CD4-positive, alpha-beta memory T cell (primary cell): Measurements from ENCODE around the gene BEND5. TPM values are rescaled to one million over a fixed set of nuclear protein-coding genes. Genes with fewer than 3 reads are reported as not detected.

Experiments used
- CTCF ChIA-PET: fragments of 350-600 bp; sonication (Branson Sonifier 250); formaldehyde crosslinking; loops from one replicate; lab custom pipeline; 2021; ENCODE audit warnings: inconsistent platforms; ENCODE audit not compliant: partially characterized antibody; lab: Charles Lee
- POLR2A ChIA-PET: fragments of 350-600 bp; sonication (Branson Sonifier 250); formaldehyde crosslinking; loops from one replicate; lab custom pipeline; 2021; ENCODE audit not compliant: partially characterized antibody; lab: Charles Lee
- DNase-seq, 5 donors: peaks; one replicate each; pipeline versions ENCODE4 v3.0.0 to v3.0.0-alpha.2; 2020 to 2022; ENCODE audit warnings: mixed read lengths in 1 of 5
- H3K27ac ChIP-seq: one replicate; pipeline ENCODE4 v1.7.0; 2013; ENCODE audit warnings: low read depth, low read length
- H3K27me3 ChIP-seq: 2 replicates; pipeline ENCODE4 v1.7.0; 2013; ENCODE audit warnings: mild to moderate bottlenecking, low read length, moderate library complexity; ENCODE audit not compliant: insufficient read depth
- H3K36me3 ChIP-seq: 2 replicates; pipeline ENCODE4 v1.7.0; 2013; ENCODE audit warnings: mild to moderate bottlenecking, low read length, moderate library complexity; ENCODE audit not compliant: insufficient read depth
- H3K4me1 ChIP-seq: 2 replicates; pipeline ENCODE4 v1.7.0; 2013; ENCODE audit warnings: mild to moderate bottlenecking, low read length, moderate library complexity; ENCODE audit not compliant: insufficient read depth
- H3K4me3 ChIP-seq, 2 donors: one replicate each; pipeline ENCODE4 v1.7.0; 2013; ENCODE audit warnings: low read length in 2 of 2, mild to moderate bottlenecking in 1 of 2
- H3K9me3 ChIP-seq, 2 donors: one replicate each; pipeline ENCODE4 v1.7.0; 2013; ENCODE audit warnings: low read length in 2 of 2, control low read depth in 1 of 2; ENCODE audit not compliant: control insufficient read depth in 1 of 2
- H3K27ac Mint-ChIP-seq, 7 donors: one replicate each; pipeline ENCODE4 v1.8.0; 2020 to 2021; ENCODE audit warnings: mixed read lengths in 7 of 7, mild to moderate bottlenecking in 6 of 7, inconsistent platforms in 3 of 7, moderate library complexity in 3 of 7
- H3K27me3 Mint-ChIP-seq, 2 donors: one replicate each; pipeline ENCODE4 v1.8.0; 2020 to 2021; ENCODE audit warnings: mixed read lengths in 2 of 2
- H3K36me3 Mint-ChIP-seq, 2 donors: one replicate each; pipeline ENCODE4 v1.8.0; 2020 to 2021; ENCODE audit warnings: mixed read lengths in 2 of 2, inconsistent platforms in 1 of 2, mild to moderate bottlenecking in 1 of 2
- H3K4me1 Mint-ChIP-seq, 4 donors: one replicate each; pipeline ENCODE4 v1.8.0; 2020 to 2021; ENCODE audit warnings: mixed read lengths in 4 of 4, mild to moderate bottlenecking in 1 of 4
- H3K4me3 Mint-ChIP-seq, 8 donors: one replicate each; pipeline ENCODE4 v1.8.0; 2020 to 2021; ENCODE audit warnings: mixed read lengths in 8 of 8, mild to moderate bottlenecking in 7 of 8, moderate library complexity in 6 of 8, inconsistent platforms in 3 of 8
- H3K9me3 Mint-ChIP-seq, 8 donors: one replicate each; pipeline ENCODE4 v1.8.0; 2020 to 2021; ENCODE audit warnings: mixed read lengths in 8 of 8, mild to moderate bottlenecking in 5 of 8, inconsistent platforms in 3 of 8, moderate library complexity in 1 of 8
- intact Hi-C: fragments of 100-400 bp; cut with micrococcal nuclease; formaldehyde crosslinking; loops from one replicate; pipeline ENCODE4 v1.15.1; 2023
- polyA plus RNA-seq, 2 donors: library from polyadenylated mRNA; unstranded; fragments of 300-500 nt; fragmentation: Illumina TruSeq; gene quantifications; one replicate each; pipeline ENCODE4 v1.2.3, GENCODE V29; 2021
- total RNA-seq, 2 experiments: library from RNA; stranded (reverse); gene quantifications; one replicate each; pipeline ENCODE4 v1.2.3, GENCODE V29; 2021

BEND5 gene
- total and polyA plus RNA-seq, 4 experiments from 2014 or later: 0.18 to 1.7 (median 0.85) TPM

GRCh38 chr1:48726557-48727215 lies 50.0 kb downstream of the BEND5 start:
- Histone ChIP-seq H3K27ac (no peak overlapping the region), H3K4me1 (no peaks in the 10 kb centered on the region), H3K4me3 (no peak overlapping the region), H3K9me3 (no peaks in the 10 kb centered on the region), H3K36me3 (no peaks in the 10 kb centered on the region), H3K27me3 (no peaks in the 10 kb centered on the region)
- peaks cover 0 to 1% of the 10 kb centered on the region in 2 donors for H3K27me3 Mint-ChIP-seq
- H3K27ac Mint-ChIP-seq: no peak overlapping the region
- H3K4me3 Mint-ChIP-seq: no peak overlapping the region
- POLR2A ChIA-PET: no interaction called here
- H3K36me3 Mint-ChIP-seq: no peaks in the 10 kb centered on the region
- no peak for DNase-seq
- CTCF ChIA-PET: no interaction called here
- intact Hi-C loops: no loop called here
- H3K9me3 Mint-ChIP-seq: peaks cover 0 to 1% (median 0%) of the 10 kb centered on the region in 8 donors
- H3K4me1 Mint-ChIP-seq: no peaks in the 10 kb centered on the region

GRCh38 chr1:48726139-48726538 lies 50.6 kb downstream of the BEND5 start:
- Histone ChIP-seq H3K4me1 (no peaks in the 10 kb centered on the region), H3K27me3 (no peaks in the 10 kb centered on the region), H3K4me3 (no peak overlapping the region), H3K9me3 (no peaks in the 10 kb centered on the region), H3K36me3 (no peaks in the 10 kb centered on the region), H3K27ac (no peak overlapping the region)
- intact Hi-C loops: no loop called here
- CTCF ChIA-PET: no interaction called here
- POLR2A ChIA-PET: no interaction called here
- Mint-ChIP-seq H3K4me3 (no peak overlapping the region), H3K27ac (no peak overlapping the region), H3K9me3 (peaks cover 0 to 1% (median 0%) of the 10 kb centered on the region in 8 donors), H3K36me3 (no peaks in the 10 kb centered on the region), H3K4me1 (no peaks in the 10 kb centered on the region), H3K27me3 (peaks cover 0 to 1% of the 10 kb centered on the region in 2 donors)
- no peak for DNase-seq

- intact Hi-C loops: no loop called here
- no peak overlapping the region for H3K27ac ChIP-seq
- no peaks in the 10 kb centered on the region for H3K27me3 ChIP-seq
- H3K4me1 ChIP-seq: no peaks in the 10 kb centered on the region
- H3K4me3 ChIP-seq: no peak overlapping the region
- peaks cover 0 to 1% (median 0%) of the 10 kb centered on the region in 8 donors for H3K9me3 Mint-ChIP-seq
- DNase-seq: no peak
- no peaks in the 10 kb centered on the region for H3K9me3 ChIP-seq
- H3K27me3 Mint-ChIP-seq: peaks cover 0 to 1% of the 10 kb centered on the region in 2 donors
- H3K36me3 ChIP-seq: no peaks in the 10 kb centered on the region
- ChIA-PET POLR2A (no interaction called here), CTCF (no interaction called here)
- H3K36me3 Mint-ChIP-seq: no peaks in the 10 kb centered on the region
- H3K4me3 Mint-ChIP-seq: no peak overlapping the region
- no peaks in the 10 kb centered on the region for H3K4me1 Mint-ChIP-seq
- H3K27ac Mint-ChIP-seq: no peak overlapping the region
These were observed 51.2 kb downstream of the BEND5 start for GRCh38 chr1:48725341-48726046.

GRCh38 chr1:48720929-48721328 lies 55.8 kb downstream of the BEND5 start:
- H3K9me3 Mint-ChIP-seq: no peaks in the 10 kb centered on the region
- no peaks in the 10 kb centered on the region for H3K27me3 ChIP-seq
- no peak for DNase-seq
- peaks cover 0 to 2% of the 10 kb centered on the region in 2 donors for H3K27me3 Mint-ChIP-seq
- intact Hi-C loops: no loop called here
- no peak overlapping the region for H3K27ac Mint-ChIP-seq
- no peaks in the 10 kb centered on the region for H3K9me3 ChIP-seq
- ChIA-PET CTCF (no interaction called here), POLR2A (no interaction called here)
- no peaks in the 10 kb centered on the region for H3K36me3 Mint-ChIP-seq
- no peaks in the 10 kb centered on the region for H3K4me1 Mint-ChIP-seq
- no peak overlapping the region for H3K4me3 ChIP-seq
- H3K27ac ChIP-seq: no peak overlapping the region
- no peaks in the 10 kb centered on the region for H3K36me3 ChIP-seq
- H3K4me3 Mint-ChIP-seq: no peak overlapping the region
- H3K4me1 ChIP-seq: no peaks in the 10 kb centered on the region

- H3K4me1 Mint-ChIP-seq: no peaks in the 10 kb centered on the region
- Histone ChIP-seq H3K4me3 (no peak overlapping the region), H3K27ac (no peak overlapping the region), H3K4me1 (no peaks in the 10 kb centered on the region), H3K27me3 (no peaks in the 10 kb centered on the region), H3K9me3 (no peaks in the 10 kb centered on the region), H3K36me3 (no peaks in the 10 kb centered on the region)
- ChIA-PET POLR2A (no interaction called here), CTCF (no interaction called here)
- H3K4me3 Mint-ChIP-seq: no peak overlapping the region
- no peak overlapping the region for H3K27ac Mint-ChIP-seq
- H3K36me3 Mint-ChIP-seq: no peaks in the 10 kb centered on the region
- DNase-seq: no peak
- H3K27me3 Mint-ChIP-seq: peaks cover 0 to 4% of the 10 kb centered on the region in 2 donors
- H3K9me3 Mint-ChIP-seq: no peaks in the 10 kb centered on the region
- intact Hi-C loops: no loop called here
These were observed 58.0 kb downstream of the BEND5 start for GRCh38 chr1:48718705-48719104.

GRCh38 chr1:48718116-48718630 lies 58.5 kb downstream of the BEND5 start:
- CTCF ChIA-PET: no interaction called here
- Mint-ChIP-seq H3K9me3 (no peaks in the 10 kb centered on the region), H3K27me3 (peaks cover 0 to 4% of the 10 kb centered on the region in 2 donors), H3K27ac (no peak overlapping the region), H3K4me3 (no peak overlapping the region), H3K4me1 (no peaks in the 10 kb centered on the region), H3K36me3 (no peaks in the 10 kb centered on the region)
- no peak overlapping the region for H3K4me3 ChIP-seq
- no peak for DNase-seq
- no peaks in the 10 kb centered on the region for H3K4me1 ChIP-seq
- intact Hi-C loops: no loop called here
- no peak overlapping the region for H3K27ac ChIP-seq
- no peaks in the 10 kb centered on the region for H3K36me3 ChIP-seq
- POLR2A ChIA-PET: no interaction called here
- no peaks in the 10 kb centered on the region for H3K27me3 ChIP-seq
- H3K9me3 ChIP-seq: no peaks in the 10 kb centered on the region

GRCh38 chr1:48717082-48717481 lies 59.6 kb downstream of the BEND5 start:
- Mint-ChIP-seq H3K4me1 (no peaks in the 10 kb centered on the region), H3K9me3 (no peaks in the 10 kb centered on the region), H3K4me3 (no peak overlapping the region), H3K27me3 (peaks cover 0 to 4% of the 10 kb centered on the region in 2 donors), H3K27ac (no peak overlapping the region), H3K36me3 (no peaks in the 10 kb centered on the region)
- H3K9me3 ChIP-seq: no peaks in the 10 kb centered on the region
- ChIA-PET CTCF (no interaction called here), POLR2A (no interaction called here)
- no peaks in the 10 kb centered on the region for H3K27me3 ChIP-seq
- intact Hi-C loops: no loop called here
- no peak overlapping the region for H3K27ac ChIP-seq
- H3K4me1 ChIP-seq: no peaks in the 10 kb centered on the region
- no peaks in the 10 kb centered on the region for H3K36me3 ChIP-seq
- DNase-seq: no peak
- no peak overlapping the region for H3K4me3 ChIP-seq
